Endothelial cell (in vitro differentiated cells): ENCODE measurements around the gene IL36A. TPM values are rescaled to one million over a fixed set of nuclear protein-coding genes. Genes with fewer than 3 reads are reported as not detected.

ENCODE experiments used
- DNase-seq: peaks from one replicate; pipeline ENCODE4 v3.0.0; 2021; ENCODE audit warnings: low spot score
- H3K27ac Mint-ChIP-seq: one replicate; pipeline ENCODE4 v1.8.0; 2021; ENCODE audit warnings: mixed read lengths, inconsistent platforms; ENCODE audit not compliant: unreplicated experiment
- H3K27me3 Mint-ChIP-seq: one replicate; pipeline ENCODE4 v1.8.0; 2021; ENCODE audit warnings: mild to moderate bottlenecking, moderate library complexity, mixed read lengths, inconsistent platforms; ENCODE audit not compliant: unreplicated experiment
- H3K36me3 Mint-ChIP-seq: one replicate; pipeline ENCODE4 v1.8.0; 2021; ENCODE audit warnings: mild to moderate bottlenecking, low read depth, mixed read lengths, inconsistent platforms; ENCODE audit not compliant: unreplicated experiment
- H3K4me1 Mint-ChIP-seq: one replicate; pipeline ENCODE4 v1.8.0; 2021; ENCODE audit warnings: mild to moderate bottlenecking, mixed read lengths, inconsistent platforms; ENCODE audit not compliant: unreplicated experiment
- H3K4me3 Mint-ChIP-seq: one replicate; pipeline ENCODE4 v1.8.0; 2021; ENCODE audit warnings: mild to moderate bottlenecking, mixed read lengths, inconsistent platforms; ENCODE audit not compliant: unreplicated experiment
- H3K9me3 Mint-ChIP-seq: one replicate; pipeline ENCODE4 v1.8.0; 2021; ENCODE audit warnings: mixed read lengths, inconsistent platforms; ENCODE audit not compliant: unreplicated experiment
- total RNA-seq: library from RNA; stranded (reverse); fragmentation: NEBNext Ultra II Directional; extraction: Animal tissue kit (Norgen Biotek cat#: 25700); gene quantifications from one replicate; pipeline ENCODE4 v1.2.1, GENCODE V29; 2021; ENCODE audit not compliant: unreplicated experiment
- TF ChIP-seq, protein P1 (sequence below): fragments of 200-600 bp; sonication (generic); IDR thresholded peaks from one replicate; pipeline ENCODE4 v1.5.0; 2021; ENCODE audit warnings: antibody characterized with exemption; ENCODE audit not compliant: unreplicated experiment

Gene IL36A
- total RNA-seq, 1 donor from 2014 or later, result not detected

DNA sequence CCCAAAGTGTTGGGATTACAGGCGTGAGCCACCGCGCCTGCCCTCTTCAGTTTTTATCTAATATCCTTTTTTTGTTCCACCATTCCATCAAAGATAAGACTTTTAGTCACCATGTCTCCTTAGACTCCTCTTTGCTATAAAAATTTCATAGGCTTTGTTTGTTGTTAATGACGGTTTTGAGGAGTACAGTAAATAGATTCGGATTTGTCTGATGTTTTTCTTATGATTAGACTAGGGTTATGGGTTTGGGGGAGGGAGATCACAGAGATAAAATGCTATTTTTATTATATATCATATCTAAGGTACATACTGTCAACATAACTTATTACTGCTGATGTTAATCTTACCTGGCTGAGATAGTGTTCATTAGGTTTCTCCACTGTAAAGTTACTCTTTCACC is 41.2 kb downstream of the IL36A start:
- TF ChIP-seq, protein P1, sequence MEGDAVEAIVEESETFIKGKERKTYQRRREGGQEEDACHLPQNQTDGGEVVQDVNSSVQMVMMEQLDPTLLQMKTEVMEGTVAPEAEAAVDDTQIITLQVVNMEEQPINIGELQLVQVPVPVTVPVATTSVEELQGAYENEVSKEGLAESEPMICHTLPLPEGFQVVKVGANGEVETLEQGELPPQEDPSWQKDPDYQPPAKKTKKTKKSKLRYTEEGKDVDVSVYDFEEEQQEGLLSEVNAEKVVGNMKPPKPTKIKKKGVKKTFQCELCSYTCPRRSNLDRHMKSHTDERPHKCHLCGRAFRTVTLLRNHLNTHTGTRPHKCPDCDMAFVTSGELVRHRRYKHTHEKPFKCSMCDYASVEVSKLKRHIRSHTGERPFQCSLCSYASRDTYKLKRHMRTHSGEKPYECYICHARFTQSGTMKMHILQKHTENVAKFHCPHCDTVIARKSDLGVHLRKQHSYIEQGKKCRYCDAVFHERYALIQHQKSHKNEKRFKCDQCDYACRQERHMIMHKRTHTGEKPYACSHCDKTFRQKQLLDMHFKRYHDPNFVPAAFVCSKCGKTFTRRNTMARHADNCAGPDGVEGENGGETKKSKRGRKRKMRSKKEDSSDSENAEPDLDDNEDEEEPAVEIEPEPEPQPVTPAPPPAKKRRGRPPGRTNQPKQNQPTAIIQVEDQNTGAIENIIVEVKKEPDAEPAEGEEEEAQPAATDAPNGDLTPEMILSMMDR, result no peak
- H3K27me3 Mint-ChIP-seq, result no peaks in the 10 kb centered on the region
- no peak overlapping the region for H3K4me3 Mint-ChIP-seq
- no peak for DNase-seq
- no peaks in the 10 kb centered on the region for H3K9me3 Mint-ChIP-seq
- H3K36me3 Mint-ChIP-seq, result peaks cover 3% of the 10 kb centered on the region
- no peaks in the 10 kb centered on the region for H3K4me1 Mint-ChIP-seq
- no peak overlapping the region for H3K27ac Mint-ChIP-seq

DNA sequence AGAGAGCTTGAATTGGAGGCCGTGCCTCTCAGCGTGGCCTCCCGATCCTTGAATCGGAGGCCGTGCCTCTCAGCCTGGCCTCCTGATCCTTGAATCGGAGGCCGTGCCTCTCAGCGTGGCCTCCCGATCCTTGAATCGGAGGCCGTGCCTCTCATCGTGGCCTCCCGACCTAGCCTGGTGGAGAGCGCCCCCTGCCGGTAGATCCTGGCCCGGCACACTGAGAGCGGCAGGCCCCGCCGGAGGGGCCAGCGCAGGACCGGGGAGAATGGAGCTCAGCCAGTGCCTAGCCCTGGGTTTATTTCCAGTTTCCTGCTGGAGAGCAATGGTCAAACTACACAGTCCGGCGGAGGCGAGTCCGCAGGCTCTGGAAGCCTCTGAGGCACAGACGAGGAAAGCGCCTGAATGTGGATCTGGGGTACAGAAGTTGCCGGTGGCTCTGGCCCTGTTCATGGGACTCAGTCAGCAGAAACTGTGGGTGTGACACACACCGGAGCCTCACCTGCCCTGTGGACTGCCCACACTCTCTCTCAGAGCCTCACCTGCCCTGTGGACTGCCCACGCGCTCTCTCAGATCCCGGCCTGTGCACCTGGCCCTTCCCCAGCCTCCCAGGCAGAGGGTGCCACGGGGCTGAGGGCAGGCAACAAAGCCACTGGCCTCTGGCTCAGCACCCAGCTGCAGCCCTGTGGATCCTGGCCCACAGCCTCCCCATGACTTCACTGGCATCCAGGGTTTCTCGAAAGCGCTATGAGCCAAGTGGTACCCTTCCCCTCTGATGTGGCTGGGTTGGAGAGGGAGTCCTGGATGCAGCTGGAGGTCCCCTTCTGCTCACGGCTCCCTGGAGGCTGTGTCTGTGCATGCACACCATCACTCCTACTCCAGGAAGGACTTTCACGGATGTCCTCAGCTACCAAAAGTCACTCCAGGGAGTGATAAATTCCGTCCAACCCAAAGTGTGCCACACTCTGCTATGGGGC is 45.9 kb downstream of the IL36A start:
- peaks cover 4% of the 10 kb centered on the region for H3K27me3 Mint-ChIP-seq
- no peak overlapping the region for H3K27ac Mint-ChIP-seq
- H3K4me1 Mint-ChIP-seq, result no peaks in the 10 kb centered on the region
- H3K36me3 Mint-ChIP-seq, result peaks cover 15% of the 10 kb centered on the region
- H3K9me3 Mint-ChIP-seq, result peaks cover 12% of the 10 kb centered on the region
- TF ChIP-seq, protein P1, result no peak
- no peak for DNase-seq
- no peak overlapping the region for H3K4me3 Mint-ChIP-seq

DNA sequence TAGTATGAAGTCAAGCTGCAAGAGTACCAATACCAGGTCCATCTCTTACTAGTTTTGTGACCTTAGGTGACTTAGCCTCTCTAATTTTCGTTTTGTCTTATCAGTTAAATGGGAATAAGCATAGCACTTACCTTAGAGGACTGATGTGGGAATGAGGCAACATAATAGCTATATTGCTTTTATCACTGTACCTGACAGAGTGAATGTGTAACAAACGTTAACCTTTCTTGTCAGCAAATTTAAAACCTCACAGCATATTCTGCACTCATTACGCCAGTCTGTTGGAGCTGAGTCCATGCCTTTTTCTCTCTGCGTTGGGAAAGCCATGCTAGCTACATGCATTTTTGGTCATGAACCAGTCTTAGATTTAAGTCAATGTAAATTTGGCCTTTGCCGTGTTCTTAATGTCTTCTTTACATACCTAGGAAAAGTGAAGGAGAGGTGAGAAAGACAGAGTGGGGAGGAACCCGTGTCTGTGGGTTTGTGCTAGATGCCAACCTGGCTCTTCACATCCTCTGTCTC is 47.2 kb downstream of the IL36A start, which contains the start of gene IL36B:
TSS of gene IL36B (minus strand) at position 472 of the 522 bp plus-strand sequence.
- H3K9me3 Mint-ChIP-seq, result peaks cover 12% of the 10 kb centered on the region
- no peak within 1 kb of the TSS for H3K4me3 Mint-ChIP-seq
- H3K36me3 Mint-ChIP-seq, result peaks cover 15% of the 10 kb centered on the region
- no peak within 1 kb of the TSS for H3K27ac Mint-ChIP-seq
- peaks cover 4% of the 10 kb centered on the region for H3K27me3 Mint-ChIP-seq
- TF ChIP-seq, protein P1, result no peak
- H3K4me1 Mint-ChIP-seq, result no peaks in the 10 kb centered on the region
- no peak for DNase-seq

DNA sequence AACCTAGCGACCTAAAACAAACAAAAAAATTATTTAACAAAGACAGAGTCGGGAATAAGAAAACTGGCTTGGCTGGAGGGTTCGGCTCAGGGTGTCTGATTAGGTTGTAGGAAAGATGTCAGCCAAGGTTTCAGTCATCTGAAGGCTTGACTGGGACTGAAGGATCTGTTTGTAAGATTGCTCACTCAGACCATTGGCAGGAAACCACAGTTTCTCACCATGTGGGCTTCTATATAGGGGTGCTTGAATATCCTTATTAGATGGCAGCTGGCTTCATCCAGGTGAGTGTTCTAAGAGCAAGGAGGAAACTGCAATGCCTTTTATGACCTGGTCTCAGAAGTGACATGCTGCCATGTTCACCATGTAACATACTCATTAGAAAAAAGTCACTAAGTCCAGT is 48.4 kb downstream of the IL36A start:
- TF ChIP-seq, protein P1, result no peak
- DNase-seq, result no peak
- peaks cover 12% of the 10 kb centered on the region for H3K9me3 Mint-ChIP-seq
- H3K4me3 Mint-ChIP-seq, result no peak overlapping the region
- H3K4me1 Mint-ChIP-seq, result no peaks in the 10 kb centered on the region
- peaks cover 4% of the 10 kb centered on the region for H3K27me3 Mint-ChIP-seq
- H3K27ac Mint-ChIP-seq, result no peak overlapping the region
- H3K36me3 Mint-ChIP-seq, result peaks cover 15% of the 10 kb centered on the region

DNA sequence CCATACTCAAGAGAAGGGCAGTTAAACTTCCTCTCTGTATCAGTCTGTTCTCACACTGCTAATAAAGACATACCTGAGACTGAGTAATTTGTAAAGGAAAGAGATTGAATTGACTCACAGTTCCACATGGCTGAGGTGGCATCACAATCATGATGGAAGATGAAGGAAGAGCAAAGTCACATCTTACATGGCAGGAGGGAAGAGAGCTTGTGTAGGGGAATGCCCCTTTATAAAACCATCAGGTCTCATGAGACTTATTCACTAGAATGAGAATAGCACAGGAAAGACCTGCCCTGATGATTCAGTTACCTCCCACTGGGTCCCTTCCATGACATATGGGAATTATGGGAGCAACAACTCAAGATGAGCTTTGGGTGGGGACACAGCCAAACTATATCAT is 48.8 kb downstream of the IL36A start:
- Mint-ChIP-seq H3K27me3 (peaks cover 4% of the 10 kb centered on the region), H3K27ac (no peak overlapping the region), H3K4me1 (no peaks in the 10 kb centered on the region), H3K9me3 (peaks cover 12% of the 10 kb centered on the region), H3K4me3 (no peak overlapping the region), H3K36me3 (peaks cover 15% of the 10 kb centered on the region)
- TF ChIP-seq, protein P1, result no peak
- DNase-seq, result no peak
